Activated B cell treated with CpG ODN at 0.5 μM for 24 hours (primary cell): Measurements from ENCODE around the gene WWOX. TPM values are rescaled to one million over a fixed set of nuclear protein-coding genes. Genes with fewer than 3 reads are reported as not detected.

Experiments
- ATAC-seq: fragments of 200-7000 bp; cut with Tn5 transposase; one replicate; pipeline ENCODE4 v1.10.0; 2021; ENCODE audit warnings: low read depth, mild to moderate bottlenecking, moderate library complexity
- CTCF ChIA-PET: fragments of 350-600 bp; sonication (Branson Sonifier 250); formaldehyde crosslinking; loops from one replicate; lab custom pipeline; 2021; ENCODE audit warnings: antibody characterized with exemption; lab: Charles Lee
- POLR2A ChIA-PET: fragments of 350-600 bp; sonication (Branson Sonifier 250); formaldehyde crosslinking; loops from one replicate; lab custom pipeline; 2021; ENCODE audit warnings: antibody characterized with exemption; lab: Charles Lee
- DNase-seq: peaks from one replicate; pipeline ENCODE4 v3.0.0; 2022
- H3K27ac Mint-ChIP-seq: one replicate; pipeline ENCODE4 v1.8.0; 2020; ENCODE audit warnings: mixed read lengths
- H3K27me3 Mint-ChIP-seq: one replicate; pipeline ENCODE4 v1.8.0; 2021; ENCODE audit warnings: mixed read lengths
- H3K36me3 Mint-ChIP-seq: one replicate; pipeline ENCODE4 v1.8.0; 2021; ENCODE audit warnings: low read depth, mixed read lengths
- H3K4me1 Mint-ChIP-seq: one replicate; pipeline ENCODE4 v1.8.0; 2021; ENCODE audit warnings: mixed read lengths
- H3K4me3 Mint-ChIP-seq: one replicate; pipeline ENCODE4 v1.8.0; 2020; ENCODE audit warnings: mild to moderate bottlenecking, mixed read lengths
- H3K9me3 Mint-ChIP-seq: one replicate; pipeline ENCODE4 v1.8.0; 2020; ENCODE audit warnings: mixed read lengths
- intact Hi-C: fragments of 100-400 bp; cut with micrococcal nuclease; formaldehyde crosslinking; loops from one replicate; pipeline ENCODE4 v1.15.1; 2024
- total RNA-seq: library from RNA; stranded (reverse); gene quantifications from 2 replicates; pipeline ENCODE4 v1.2.3, GENCODE V29; 2022
- TF ChIP-seq, protein P1 (sequence below): fragments of 200-600 bp; IDR thresholded peaks from one replicate; pipeline ENCODE4 v1.8.0; 2022; ENCODE audit warnings: antibody characterized with exemption, mild to moderate bottlenecking

WWOX gene
- total RNA-seq, 1 donor from 2014 or later: 22.6 TPM

DNA sequence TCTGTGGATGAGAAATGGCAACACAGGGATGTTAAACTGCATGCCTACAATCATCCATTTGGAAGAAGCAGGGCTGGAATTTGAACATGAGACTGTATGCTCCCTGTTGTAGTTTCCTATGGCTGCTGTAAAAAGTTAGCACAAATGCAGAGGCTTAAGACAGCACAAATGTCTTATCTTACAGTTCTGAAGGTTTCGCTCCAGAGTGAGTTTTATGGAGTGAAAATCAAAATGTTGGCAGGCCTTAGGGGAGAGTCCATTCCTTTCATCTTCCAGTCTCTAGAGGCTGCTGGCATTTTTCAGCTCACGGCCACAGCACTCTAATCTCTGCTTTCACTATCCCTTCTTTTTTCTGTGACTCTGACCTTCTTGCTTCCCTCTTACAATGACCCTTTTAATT is 660.1 kb downstream of the WWOX start:
- ATAC-seq: no peak
- Mint-ChIP-seq H3K27ac (no peak overlapping the region), H3K4me1 (peaks cover 10% of the 10 kb centered on the region), H3K9me3 (no peaks in the 10 kb centered on the region), H3K4me3 (no peak overlapping the region), H3K27me3 (no peaks in the 10 kb centered on the region), H3K36me3 (peaks cover 17% of the 10 kb centered on the region)
- DNase-seq: no peak
- intact Hi-C loops: loop anchor here (10.0 kb wide), 1 partner anchor 1915 kb away; no protein-coding TSS in a partner anchor
- TF ChIP-seq, protein P1, sequence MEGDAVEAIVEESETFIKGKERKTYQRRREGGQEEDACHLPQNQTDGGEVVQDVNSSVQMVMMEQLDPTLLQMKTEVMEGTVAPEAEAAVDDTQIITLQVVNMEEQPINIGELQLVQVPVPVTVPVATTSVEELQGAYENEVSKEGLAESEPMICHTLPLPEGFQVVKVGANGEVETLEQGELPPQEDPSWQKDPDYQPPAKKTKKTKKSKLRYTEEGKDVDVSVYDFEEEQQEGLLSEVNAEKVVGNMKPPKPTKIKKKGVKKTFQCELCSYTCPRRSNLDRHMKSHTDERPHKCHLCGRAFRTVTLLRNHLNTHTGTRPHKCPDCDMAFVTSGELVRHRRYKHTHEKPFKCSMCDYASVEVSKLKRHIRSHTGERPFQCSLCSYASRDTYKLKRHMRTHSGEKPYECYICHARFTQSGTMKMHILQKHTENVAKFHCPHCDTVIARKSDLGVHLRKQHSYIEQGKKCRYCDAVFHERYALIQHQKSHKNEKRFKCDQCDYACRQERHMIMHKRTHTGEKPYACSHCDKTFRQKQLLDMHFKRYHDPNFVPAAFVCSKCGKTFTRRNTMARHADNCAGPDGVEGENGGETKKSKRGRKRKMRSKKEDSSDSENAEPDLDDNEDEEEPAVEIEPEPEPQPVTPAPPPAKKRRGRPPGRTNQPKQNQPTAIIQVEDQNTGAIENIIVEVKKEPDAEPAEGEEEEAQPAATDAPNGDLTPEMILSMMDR: no peak
- ChIA-PET CTCF (no interaction called here), POLR2A (no interaction called here)

DNA sequence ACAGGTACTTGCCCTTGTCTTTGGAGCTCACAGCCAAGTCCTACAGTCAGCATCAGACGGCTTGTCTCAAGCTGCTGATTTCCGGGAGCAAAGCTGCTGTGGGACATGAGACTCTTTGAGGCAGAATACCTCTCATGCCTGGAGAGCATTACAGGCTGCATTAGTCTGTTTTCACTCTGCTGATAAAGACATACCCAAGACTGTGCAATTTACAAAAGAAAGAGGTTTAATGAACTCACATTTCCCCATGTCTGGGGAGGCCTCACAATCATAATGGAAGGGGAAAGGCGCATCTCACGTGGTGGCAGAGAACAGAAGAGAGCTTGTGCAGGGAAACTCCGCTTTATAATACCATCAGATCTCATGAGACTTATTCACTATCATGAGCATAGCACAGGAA is 661.2 kb downstream of the WWOX start:
- ChIA-PET POLR2A (no interaction called here), CTCF (interaction anchor here (1.0 kb wide), 1 partner anchor 55 kb away, joined by 3 read pairs; no protein-coding TSS in a partner anchor)
- peaks cover 6% of the 10 kb centered on the region for H3K4me1 Mint-ChIP-seq
- no peaks in the 10 kb centered on the region for H3K9me3 Mint-ChIP-seq
- H3K27me3 Mint-ChIP-seq: no peaks in the 10 kb centered on the region
- intact Hi-C loops: no loop called here
- no peak for DNase-seq
- peaks cover 21% of the 10 kb centered on the region for H3K36me3 Mint-ChIP-seq
- no peak for ATAC-seq
- no peak overlapping the region for H3K27ac Mint-ChIP-seq
- TF ChIP-seq, protein P1: no peak
- no peak overlapping the region for H3K4me3 Mint-ChIP-seq

DNA sequence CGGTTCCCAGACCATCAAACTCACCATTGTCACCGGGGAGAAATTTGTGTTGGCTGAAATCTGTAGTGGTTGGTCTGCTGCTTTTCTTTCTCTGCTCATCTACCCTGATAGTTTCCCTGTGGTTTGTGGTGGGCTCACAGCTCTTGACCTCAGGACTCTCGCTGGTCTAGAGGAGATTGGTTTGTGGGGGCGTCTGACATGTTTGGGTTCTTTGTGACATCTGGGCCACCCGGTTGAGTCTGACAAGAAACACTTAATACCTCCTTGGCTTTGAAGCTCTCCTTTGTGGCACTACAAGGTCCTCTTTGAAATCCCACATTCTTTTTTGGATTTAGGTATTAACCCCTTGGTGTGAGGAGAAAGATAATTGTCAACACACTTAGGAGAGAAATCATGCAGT is 662.0 kb downstream of the WWOX start:
- DNase-seq: no peak
- peaks cover 18% of the 10 kb centered on the region for H3K36me3 Mint-ChIP-seq
- no peak overlapping the region for H3K27ac Mint-ChIP-seq
- H3K4me3 Mint-ChIP-seq: no peak overlapping the region
- peaks cover 6% of the 10 kb centered on the region for H3K4me1 Mint-ChIP-seq
- H3K27me3 Mint-ChIP-seq: no peaks in the 10 kb centered on the region
- TF ChIP-seq, protein P1: no peak
- CTCF ChIA-PET: interaction anchor here (1.9 kb wide), 1 partner anchor 9 kb away, joined by 8 read pairs; no protein-coding TSS in a partner anchor
- intact Hi-C loops: no loop called here
- no peaks in the 10 kb centered on the region for H3K9me3 Mint-ChIP-seq
- no peak for ATAC-seq
- POLR2A ChIA-PET: no interaction called here

DNA sequence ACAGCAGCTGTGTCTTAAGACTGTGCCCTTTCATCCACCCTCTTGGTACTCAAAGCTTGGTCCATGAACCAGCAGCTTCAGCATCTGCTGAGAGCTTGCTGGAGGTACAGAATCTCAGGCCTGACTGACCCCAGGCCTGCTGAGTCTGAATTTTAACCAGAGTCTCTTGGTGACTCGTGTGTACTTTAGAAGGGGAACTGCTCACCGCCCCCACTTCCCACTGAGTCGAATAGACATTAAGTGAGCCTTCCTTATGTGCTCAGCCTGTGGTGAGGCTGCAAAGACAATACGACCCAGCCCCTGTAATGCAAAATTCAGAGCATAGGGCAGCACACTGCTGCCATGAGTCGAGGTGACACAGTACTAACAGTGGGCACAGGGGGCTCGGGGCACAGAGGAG is 662.8 kb downstream of the WWOX start:
- intact Hi-C loops: no loop called here

DNA sequence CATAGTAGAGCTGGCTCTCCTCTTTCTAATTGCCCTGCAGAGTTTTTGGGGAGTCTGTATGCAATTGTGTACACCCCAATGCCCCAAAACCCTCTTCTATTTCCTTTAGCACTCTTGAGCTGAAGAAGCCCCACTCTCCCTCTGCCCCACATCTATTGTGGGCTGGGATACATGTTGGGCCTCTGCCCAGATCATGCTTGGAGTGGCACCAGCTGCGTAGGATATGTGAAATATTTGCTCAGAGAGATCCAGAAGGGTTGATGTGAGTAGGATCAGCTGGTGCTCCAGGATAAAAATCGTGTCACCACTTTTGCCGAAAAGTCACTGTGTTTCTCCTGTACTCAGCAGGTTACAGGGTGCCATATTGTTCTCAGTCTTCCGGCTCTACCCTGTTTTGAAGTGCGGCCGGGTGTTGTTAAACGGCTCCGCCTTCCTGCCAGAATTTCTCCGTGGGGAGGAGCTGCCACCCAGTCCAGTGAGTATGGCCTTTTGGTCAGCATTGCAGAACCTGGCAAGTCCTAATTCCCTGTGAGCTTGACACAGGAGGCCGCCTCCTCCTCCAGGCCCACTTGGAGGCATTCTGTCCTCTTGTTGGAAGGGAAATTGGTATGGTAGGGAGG is 664.5 kb downstream of the WWOX start:
- Mint-ChIP-seq H3K27ac (no peak overlapping the region), H3K4me3 (no peak overlapping the region), H3K36me3 (peaks cover 12% of the 10 kb centered on the region), H3K9me3 (no peaks in the 10 kb centered on the region), H3K27me3 (no peaks in the 10 kb centered on the region), H3K4me1 (peaks cover 12% of the 10 kb centered on the region)
- ChIA-PET POLR2A (interaction anchor here (1.3 kb wide), 1 partner anchor 14 kb away, joined by 5 read pairs; no protein-coding TSS in a partner anchor), CTCF (no interaction called here)
- DNase-seq (no peak), ATAC-seq (no peak)
- intact Hi-C loops: no loop called here
- TF ChIP-seq, protein P1: no peak

More for the DNA sequence above, 662.8 kb downstream of the WWOX start:
- H3K36me3 Mint-ChIP-seq: peaks cover 10% of the 10 kb centered on the region
- TF ChIP-seq, protein P1: no peak
- no peaks in the 10 kb centered on the region for H3K9me3 Mint-ChIP-seq
- ChIA-PET POLR2A (no interaction called here), CTCF (interaction anchor here (1.9 kb wide), 1 partner anchor 8 kb away, joined by 8 read pairs; no protein-coding TSS in a partner anchor)
- DNase-seq (no peak), ATAC-seq (peak; percentile 82)
- H3K27ac Mint-ChIP-seq: peak overlapping the region; percentile 30
- H3K4me3 Mint-ChIP-seq: no peak overlapping the region
- no peaks in the 10 kb centered on the region for H3K27me3 Mint-ChIP-seq
- H3K4me1 Mint-ChIP-seq: peaks cover 6% of the 10 kb centered on the region
